ENCODE results near the gene BACE2.

Gene BACE2

DNA sequence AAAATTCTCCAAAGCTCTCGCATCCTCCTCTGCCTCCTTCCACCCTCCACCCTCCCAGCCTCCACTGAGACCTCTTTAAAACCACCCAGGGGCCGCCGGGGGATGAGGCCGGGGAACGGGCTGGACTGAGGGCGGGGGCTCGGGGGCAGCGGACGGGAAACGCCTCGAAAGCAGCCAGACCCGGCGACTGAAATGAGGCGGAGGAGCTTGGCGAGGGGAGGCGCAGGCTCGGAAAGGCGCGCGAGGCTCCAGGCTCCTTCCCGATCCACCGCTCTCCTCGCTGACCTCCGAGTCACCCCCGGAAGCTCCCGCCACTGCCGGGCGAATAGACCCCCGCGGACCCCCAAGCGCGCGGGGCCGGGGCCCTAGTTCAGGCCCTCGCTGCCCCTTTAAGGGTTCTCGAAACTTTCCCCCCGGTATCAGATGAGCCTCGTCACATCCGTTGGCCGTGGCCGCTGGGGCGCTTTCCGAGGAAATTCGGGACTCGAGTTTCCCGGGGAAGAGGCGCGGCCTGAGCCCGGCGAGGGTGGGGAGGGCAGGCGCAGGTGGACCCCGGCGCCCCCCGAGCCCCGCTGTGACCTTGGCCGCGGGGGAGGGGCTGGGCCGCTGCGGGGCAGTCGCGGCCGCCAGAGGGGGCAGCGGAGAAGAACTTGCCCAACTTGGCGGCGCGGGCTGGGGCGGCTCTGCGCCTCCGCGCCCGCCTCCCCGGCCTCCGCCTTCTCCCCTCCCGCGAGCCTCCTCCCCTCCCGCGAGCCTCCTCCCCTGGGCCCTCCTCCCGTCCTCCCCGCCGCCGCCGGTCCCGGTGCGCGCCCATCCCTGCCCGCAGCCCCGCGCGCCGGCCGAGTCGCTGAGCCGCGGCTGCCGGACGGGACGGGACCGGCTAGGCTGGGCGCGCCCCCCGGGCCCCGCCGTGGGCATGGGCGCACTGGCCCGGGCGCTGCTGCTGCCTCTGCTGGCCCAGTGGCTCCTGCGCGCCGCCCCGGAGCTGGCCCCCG lies at the start of gene BACE2:
Gene BACE2, plus strand, starts transcription at position 813 of the 995 bp plus-strand sequence. Its CDS starts 104 bp downstream, at position 917.
- DNase-seq (ENCODE audit: low read depth): peak; percentile 4

DNA sequence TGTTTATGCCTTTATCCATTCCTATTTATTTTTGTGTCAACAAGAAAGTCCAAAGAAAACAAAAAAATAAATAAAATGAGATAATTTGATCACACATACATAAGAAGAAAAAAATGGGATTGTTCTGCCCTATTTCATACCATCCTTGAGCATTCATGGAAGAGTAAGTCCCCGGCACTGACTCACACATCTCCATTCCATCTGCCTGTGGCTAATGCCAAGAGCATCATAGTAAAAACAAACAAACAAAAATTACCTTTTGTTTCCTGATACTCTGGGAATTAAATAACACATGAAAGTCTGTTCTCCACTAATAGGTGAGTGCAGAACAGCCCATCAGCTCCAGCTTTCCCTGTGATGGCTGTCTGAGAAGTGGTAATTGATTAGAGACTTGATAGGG lies 48.1 kb upstream of the BACE2 start:
- DNase-seq (ENCODE audit: low read depth): no peak

DNA sequence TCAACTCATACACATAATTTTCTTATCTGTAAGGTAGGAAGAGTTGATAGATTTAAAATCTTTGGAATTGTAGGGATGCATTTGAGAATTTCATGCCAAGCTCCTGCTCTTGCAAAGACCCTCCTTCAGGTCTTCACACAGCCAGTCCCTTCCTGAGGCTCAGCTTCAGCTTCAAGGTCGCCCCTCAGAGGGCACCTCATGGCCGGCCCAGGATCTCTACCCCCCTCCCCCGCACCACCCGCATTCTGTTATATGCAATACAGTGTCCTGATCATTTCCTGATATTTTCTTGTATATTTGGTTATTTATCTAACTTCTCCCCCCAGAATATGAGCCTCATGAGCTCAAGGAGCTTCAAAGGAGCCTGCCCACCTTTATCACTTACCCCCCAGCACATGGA lies 47.0 kb upstream of the BACE2 start:
- DNase-seq (ENCODE audit: low read depth): no peak

DNA sequence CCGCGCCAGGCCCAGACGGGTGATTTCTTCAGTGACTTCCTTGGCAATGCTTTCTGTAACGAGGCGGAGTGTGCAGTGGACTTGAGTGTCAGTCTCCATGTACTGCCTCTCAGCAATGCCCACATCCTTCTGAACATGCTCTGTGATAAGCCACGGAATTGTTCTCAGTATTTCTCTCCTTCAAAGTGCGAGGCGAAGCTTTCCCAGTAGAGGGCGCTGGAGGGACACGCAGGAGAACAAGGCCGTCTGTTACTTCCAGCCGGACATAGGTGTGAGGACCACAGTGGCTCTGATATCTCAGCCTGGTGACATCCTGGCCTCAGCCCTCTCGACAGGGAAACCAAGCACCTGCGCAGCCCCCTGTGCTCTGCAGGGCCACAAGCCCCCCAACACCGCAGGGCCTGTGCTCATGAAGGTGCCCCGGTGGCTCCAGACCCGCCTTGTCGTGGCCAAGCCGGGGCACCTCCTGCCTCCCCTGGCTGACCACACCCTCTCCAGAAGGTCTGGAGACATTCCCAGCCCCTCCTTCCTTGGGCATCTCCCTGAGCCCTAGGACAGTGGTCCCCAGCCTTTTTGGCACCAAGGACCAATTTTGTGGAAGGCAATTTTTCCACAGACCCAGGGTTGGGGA lies 46.1 kb upstream of the BACE2 start:
- DNase-seq (ENCODE audit: low read depth): no peak

DNA sequence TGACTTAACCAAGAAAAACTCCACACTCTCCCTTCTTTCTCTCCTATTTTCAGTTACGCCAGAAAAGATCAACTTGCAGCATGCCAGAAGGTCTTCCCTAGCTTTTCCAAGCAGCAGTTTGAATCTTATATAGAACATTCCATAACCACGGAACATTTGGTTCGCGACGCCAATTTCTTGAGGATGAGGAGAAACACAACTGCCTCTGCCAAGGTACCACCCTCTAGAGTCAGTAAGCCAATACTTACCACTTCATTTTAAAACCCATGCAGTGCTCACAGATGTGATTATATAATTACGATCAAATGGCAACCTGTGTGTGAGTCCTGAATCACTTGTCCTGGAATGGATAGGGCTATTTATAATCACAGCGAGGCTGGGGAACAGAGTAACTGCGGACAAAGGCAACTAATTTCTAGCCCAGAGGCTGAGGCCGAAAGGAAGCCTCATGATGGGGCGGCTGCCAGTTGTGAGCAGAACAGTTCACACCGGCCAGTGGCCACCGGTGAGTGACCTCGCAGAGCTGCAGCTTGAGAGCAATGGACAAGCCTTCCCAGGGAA lies 43.2 kb upstream of the BACE2 start:
- DNase-seq (ENCODE audit: low read depth): no peak

- no peak for DNase-seq (ENCODE audit: low read depth)
Observed at GRCh38 chr21:41128981-41129380, 39.0 kb upstream of the BACE2 start.

- no peak for DNase-seq (ENCODE audit: low read depth)
Observed at GRCh38 chr21:41130883-41131282, 37.1 kb upstream of the BACE2 start.

DNA sequence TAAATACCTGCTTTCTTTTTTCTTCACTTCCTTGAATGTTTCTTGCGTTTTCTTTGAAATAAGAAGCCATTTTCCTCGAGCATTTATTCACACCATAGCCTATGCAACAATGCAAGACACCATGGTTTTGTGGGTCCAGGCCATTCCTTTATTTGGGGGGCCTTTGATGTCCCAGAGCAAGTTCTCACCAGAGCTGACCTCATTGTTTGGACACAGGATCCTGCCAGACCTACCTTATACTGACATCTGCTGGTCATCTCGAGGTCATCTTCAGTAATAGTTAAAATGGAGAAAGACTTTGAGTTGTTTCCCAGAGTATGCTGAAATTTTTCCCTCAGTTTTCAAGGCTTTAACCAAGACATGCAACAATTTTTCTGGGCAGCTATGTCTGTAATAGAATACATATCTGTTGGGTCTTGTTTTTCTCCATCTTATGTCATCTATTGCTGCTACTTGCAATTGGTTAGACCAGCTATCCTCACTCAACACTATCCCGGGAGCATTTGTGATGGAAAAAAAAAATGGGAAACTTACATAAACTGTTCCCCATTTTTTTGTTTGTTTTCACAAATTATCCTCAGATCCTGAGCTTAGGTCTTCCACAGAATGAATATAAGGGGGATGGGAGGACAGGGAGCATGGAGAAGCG lies 34.0 kb upstream of the BACE2 start:
- DNase-seq (ENCODE audit: low read depth): no peak

GRCh38 chr21:41135746-41136145 lies 32.2 kb upstream of the BACE2 start:
- no peak for DNase-seq (ENCODE audit: low read depth)

DNA sequence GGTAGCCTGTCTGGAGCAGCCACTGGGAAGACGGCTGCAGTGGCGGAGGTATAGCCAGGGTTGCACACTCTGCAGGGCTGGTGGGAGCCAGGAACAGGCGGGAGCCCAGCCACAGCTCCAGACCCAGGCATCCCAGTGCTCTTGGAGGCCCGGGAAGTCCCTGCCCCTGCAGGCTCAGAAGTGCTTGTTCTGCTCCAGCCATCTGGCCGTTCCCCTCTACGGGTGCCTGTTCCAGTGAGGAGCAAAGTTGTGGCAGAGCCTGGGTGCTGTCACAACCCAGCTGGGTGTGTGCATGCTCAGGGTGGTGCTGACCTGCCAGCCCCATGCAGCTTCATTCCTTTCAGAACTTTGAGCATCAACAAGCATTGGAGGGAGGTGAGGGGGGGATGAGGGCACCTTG lies 31.7 kb upstream of the BACE2 start:
- DNase-seq (ENCODE audit: low read depth): no peak

- no peak for DNase-seq (ENCODE audit: low read depth)
Observed at GRCh38 chr21:41137401-41137800, 30.6 kb upstream of the BACE2 start.

- no peak for DNase-seq (ENCODE audit: low read depth)
Observed at GRCh38 chr21:41137889-41138288, 30.1 kb upstream of the BACE2 start.

- no peak for DNase-seq (ENCODE audit: low read depth)
Observed at GRCh38 chr21:41138711-41139110, 29.2 kb upstream of the BACE2 start.

DNA sequence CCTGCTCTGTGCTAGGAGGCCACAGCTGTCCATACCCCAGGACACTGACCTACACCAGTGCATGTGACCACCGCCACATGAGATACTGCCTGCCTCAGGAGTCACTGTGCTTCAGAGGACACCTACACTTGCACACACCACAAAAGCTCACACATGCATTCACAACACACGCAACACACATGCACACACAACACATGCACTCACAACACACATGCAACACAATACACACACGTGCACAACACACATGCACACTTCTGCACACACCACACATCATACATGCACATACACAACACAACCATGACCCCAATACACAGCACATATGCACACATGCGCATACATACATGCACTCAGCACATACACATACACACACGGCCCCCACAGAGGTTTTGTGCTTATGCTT lies 28.7 kb upstream of the BACE2 start:
- no peak for DNase-seq (ENCODE audit: low read depth)

GRCh38 chr21:41139951-41140350 lies 28.0 kb upstream of the BACE2 start:
- DNase-seq (ENCODE audit: low read depth): no peak

- DNase-seq (ENCODE audit: low read depth): no peak
Observed at GRCh38 chr21:41141031-41141457, 26.9 kb upstream of the BACE2 start.

- no peak for DNase-seq (ENCODE audit: low read depth)
Observed at GRCh38 chr21:41142051-41142795, 25.7 kb upstream of the BACE2 start.

- DNase-seq (ENCODE audit: low read depth): no peak
Observed at GRCh38 chr21:41143596-41144325, 24.2 kb upstream of the BACE2 start.

- no peak for DNase-seq (ENCODE audit: low read depth)
Observed at GRCh38 chr21:41147096-41147978, 20.6 kb upstream of the BACE2 start.

DNA sequence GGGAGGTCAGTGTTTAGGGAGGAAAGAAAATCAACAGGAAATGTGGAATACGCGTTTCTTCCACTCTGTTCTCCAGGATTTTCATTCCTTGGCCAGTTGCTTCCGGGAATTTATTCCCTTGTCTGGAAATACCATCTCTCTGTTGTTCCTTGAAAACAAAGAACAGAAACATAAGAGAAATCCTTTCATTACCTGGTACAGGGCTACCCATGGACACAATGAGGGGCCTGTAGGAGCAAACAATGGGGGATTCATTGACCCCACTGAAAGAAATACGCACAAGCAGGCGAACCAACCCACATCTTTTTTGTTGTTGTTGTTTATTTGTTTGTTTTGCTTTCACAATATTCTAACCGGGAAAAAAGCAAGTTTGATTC lies 20.0 kb upstream of the BACE2 start:
- DNase-seq (ENCODE audit: low read depth): no peak
